ENCODE results near the gene VAMP8. TPM values are rescaled to one million over a fixed set of nuclear protein-coding genes. Genes with fewer than 3 reads are reported as not detected.

Gene VAMP8
- total and polyA plus RNA-seq, 2 donors (not counting 3 experiments of a cell fraction or from before 2014, with no cell fraction given): 39.0 to 68.7 TPM

DNA sequence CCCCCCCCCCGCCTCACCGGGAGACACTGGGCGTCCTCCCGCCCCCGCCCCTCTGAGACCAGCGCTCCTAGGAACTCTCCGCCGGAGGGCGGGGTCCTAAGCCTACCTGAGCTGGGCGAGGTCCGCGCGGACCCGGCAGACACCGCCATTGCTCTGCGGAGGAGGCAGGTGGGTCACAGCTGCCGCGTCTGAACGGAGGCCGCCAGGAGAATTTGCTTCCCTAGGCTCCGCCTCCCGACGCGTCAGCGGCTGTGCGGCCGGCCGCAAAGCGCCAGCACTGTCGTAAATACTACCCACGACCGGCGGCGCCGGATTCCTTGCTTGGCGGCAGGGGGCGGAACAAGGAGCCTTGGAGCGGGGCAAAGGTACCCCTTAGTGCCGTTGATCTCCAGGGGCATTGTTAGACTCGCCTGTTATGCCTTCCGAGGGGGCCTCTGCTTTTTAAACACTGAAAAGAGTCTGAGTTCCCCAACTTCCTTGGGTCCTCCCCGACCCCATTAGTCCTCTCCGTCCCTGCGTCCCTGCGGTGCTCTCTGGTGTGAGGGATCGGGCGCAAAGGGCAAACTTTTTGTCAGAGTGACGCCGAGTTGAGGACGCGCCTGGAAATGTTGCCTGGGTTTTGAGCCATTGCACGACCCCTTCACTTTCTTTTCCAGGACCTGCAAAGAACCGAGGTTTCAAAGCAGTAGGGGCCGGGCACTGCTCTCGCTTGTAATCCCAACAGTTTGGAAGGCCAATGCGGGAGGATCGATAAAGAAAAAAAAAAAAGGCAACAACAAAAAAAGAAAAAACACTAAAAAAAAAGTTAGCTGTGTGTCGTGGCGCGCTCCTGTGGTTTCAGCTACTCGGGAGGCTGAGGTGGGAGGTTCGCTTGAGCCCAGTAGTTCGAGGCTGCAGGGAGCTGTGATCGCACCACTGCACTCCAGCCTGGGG lies 15.8 kb upstream of the VAMP8 start, which contains the start of gene GGCX:
Gene GGCX, minus strand, starts transcription at position 214 of the 933 bp plus-strand sequence. Its CDS starts 65 bp downstream, at position 149.
- Histone ChIP-seq H3K9me1 (replicated peaks; ENCODE audit: control insufficient read depth, extremely low read depth, insufficient read depth, low read length) (no peaks in the 10 kb centered on the region), H2AFZ (ENCODE audit: low read depth, low read length) (peak within 1 kb of the TSS; percentile 87), H3K27me3 (ENCODE audit: control insufficient read depth in 2 of 2, insufficient read depth in 2 of 2, low read length in 2 of 2) (no peaks in the 10 kb centered on the region), H4K20me1 (replicated peaks; ENCODE audit: control insufficient read depth, extremely low read depth, insufficient read depth, low read length) (no peaks in the 10 kb centered on the region), H3K4me3 (replicated peaks in 1 of 3; ENCODE audit: insufficient read depth in 1 of 3, low read depth in 1 of 3, low read length in 3 of 3) (peak within 1 kb of the TSS; percentile 69 to 82 (median 72)), H3K4me2 (ENCODE audit: insufficient read depth, low read length) (peak within 1 kb of the TSS; percentile 96), H3K9ac (replicated peaks; ENCODE audit: extremely low read depth, insufficient read depth, low read length) (peak within 1 kb of the TSS; percentile 77), H3K36me3 (ENCODE audit: control insufficient read depth in 2 of 2, extremely low read depth in 1 of 2, insufficient read depth in 2 of 2, low read length in 2 of 2) (peaks cover 6 to 12% of the 10 kb centered on the region in 2 experiments), H3K9me3 (replicated peaks; ENCODE audit: control insufficient read depth, insufficient read depth, low read length) (no peaks in the 10 kb centered on the region), H3K4me1 (ENCODE audit: control insufficient read depth, extremely low read depth, insufficient read depth, low read length) (peaks cover 9% of the 10 kb centered on the region), H3K27ac (ENCODE audit: insufficient read depth, low read depth, low read length) (peak within 1 kb of the TSS; percentile 44), H3K79me2 (ENCODE audit: control insufficient read depth, insufficient read depth, low read length) (peaks cover 26% of the 10 kb centered on the region)
- dilution Hi-C loops (cut with MboI; ENCODE audit: extremely low pct_ligation_motif_present, low sequenced_read_pairs): no loop called here
- DNase-seq (ENCODE audit: low read depth, low spot score) (peak; percentile 96), FAIRE-seq (peak; percentile 91)
- TF ChIP-seq POLR2A (IDR thresholded peaks at IDR 0.05; ENCODE audit: low read depth, low read length): peak; percentile 95
- TF ChIP-seq MYC (IDR thresholded peaks at IDR 0.05; ENCODE audit: low read depth, low read length): no peak
- peak; percentile 93 for TF ChIP-seq POLR2AphosphoS5 (IDR thresholded peaks at IDR 0.05; ENCODE audit: insufficient read depth, low read depth, low read length)
- TF ChIP-seq EZH2 (IDR thresholded peaks at IDR 0.05; ENCODE audit: borderline replicate concordance, low read depth, low read length, severe bottlenecking): no peak
- TF ChIP-seq, protein P1, sequence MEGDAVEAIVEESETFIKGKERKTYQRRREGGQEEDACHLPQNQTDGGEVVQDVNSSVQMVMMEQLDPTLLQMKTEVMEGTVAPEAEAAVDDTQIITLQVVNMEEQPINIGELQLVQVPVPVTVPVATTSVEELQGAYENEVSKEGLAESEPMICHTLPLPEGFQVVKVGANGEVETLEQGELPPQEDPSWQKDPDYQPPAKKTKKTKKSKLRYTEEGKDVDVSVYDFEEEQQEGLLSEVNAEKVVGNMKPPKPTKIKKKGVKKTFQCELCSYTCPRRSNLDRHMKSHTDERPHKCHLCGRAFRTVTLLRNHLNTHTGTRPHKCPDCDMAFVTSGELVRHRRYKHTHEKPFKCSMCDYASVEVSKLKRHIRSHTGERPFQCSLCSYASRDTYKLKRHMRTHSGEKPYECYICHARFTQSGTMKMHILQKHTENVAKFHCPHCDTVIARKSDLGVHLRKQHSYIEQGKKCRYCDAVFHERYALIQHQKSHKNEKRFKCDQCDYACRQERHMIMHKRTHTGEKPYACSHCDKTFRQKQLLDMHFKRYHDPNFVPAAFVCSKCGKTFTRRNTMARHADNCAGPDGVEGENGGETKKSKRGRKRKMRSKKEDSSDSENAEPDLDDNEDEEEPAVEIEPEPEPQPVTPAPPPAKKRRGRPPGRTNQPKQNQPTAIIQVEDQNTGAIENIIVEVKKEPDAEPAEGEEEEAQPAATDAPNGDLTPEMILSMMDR (IDR thresholded peaks at IDR 0.05; ENCODE audit: extremely low read depth in 1 of 2, insufficient read depth in 1 of 2, low read depth in 1 of 2, low read length in 2 of 2): peak in 1 of 2 donors; percentile 5
- TSS peak; percentile 99 for BruUV-seq (replicated peaks)
- ChIA-PET CTCF (interaction anchor here (1.1 to 2.0 kb wide), 4 partner anchors 26 to 142 kb away, joined by 3 to 8 read pairs (median 4); no protein-coding TSS in a partner anchor), POLR2A (interaction anchor here (0.6 to 1.4 kb wide), 7 partner anchors 10 to 50 kb away, joined by 3 to 4 read pairs (median 3); partner anchors contain the start of genes C2orf68 and MAT2A)
- intact Hi-C loops (cut with micrococcal nuclease): loop anchor here (1.0 kb wide), 5 partner anchors 22 to 55 kb away; partner anchors contain the start of genes C2orf68, MAT2A, TMEM150A and USP39

Measured in endothelial cell of umbilical vein (primary cell).